GM12891 (cell line): ENCODE data around the gene APOC1.
"Not testable (repeated sequence)": the region's sequence is repeated elsewhere in the genome, so short reads cannot be mapped to it uniquely, and the experiment has no call there.

Experiments
- DNase-seq: peaks from one replicate; pipeline ENCODE4 v3.0.0; 2011; ENCODE audit warnings: low spot score; ENCODE audit not compliant: insufficient read length
- FAIRE-seq: peaks from 2 replicates; lab custom pipeline; 2011; peaks lifted over from hg19 to GRCh38; lab: Jason Lieb, UNC
- PAX5 ChIP-seq: IDR thresholded peaks from 2 replicates; pipeline ENCODE4 v1.6.1; 2011; ENCODE audit warnings: low read length, moderate library complexity, mild to moderate bottlenecking; ENCODE audit not compliant: insufficient read depth, severe bottlenecking
- POLR2A ChIP-seq: IDR thresholded peaks from 2 replicates; pipeline ENCODE4 v1.6.1; 2011; ENCODE audit warnings: low read depth, low read length, control low read depth
- POLR2AphosphoS5 ChIP-seq: IDR thresholded peaks from 2 replicates; pipeline ENCODE4 v1.6.1; 2011; ENCODE audit warnings: low read depth, low read length, control low read depth
- POU2F2 ChIP-seq: IDR thresholded peaks from 2 replicates; pipeline ENCODE4 v1.6.1; 2011; ENCODE audit warnings: low read depth, mild to moderate bottlenecking, control low read depth, low read length, moderate library complexity
- SPI1 ChIP-seq: IDR thresholded peaks from 2 replicates; pipeline ENCODE4 v1.6.1; 2011; ENCODE audit warnings: low read depth, low read length, control low read depth
- TAF1 ChIP-seq: IDR thresholded peaks from 2 replicates; pipeline ENCODE4 v1.6.1; 2011; ENCODE audit warnings: low read depth, low read length, control low read depth

The APOC1 gene

DNA sequence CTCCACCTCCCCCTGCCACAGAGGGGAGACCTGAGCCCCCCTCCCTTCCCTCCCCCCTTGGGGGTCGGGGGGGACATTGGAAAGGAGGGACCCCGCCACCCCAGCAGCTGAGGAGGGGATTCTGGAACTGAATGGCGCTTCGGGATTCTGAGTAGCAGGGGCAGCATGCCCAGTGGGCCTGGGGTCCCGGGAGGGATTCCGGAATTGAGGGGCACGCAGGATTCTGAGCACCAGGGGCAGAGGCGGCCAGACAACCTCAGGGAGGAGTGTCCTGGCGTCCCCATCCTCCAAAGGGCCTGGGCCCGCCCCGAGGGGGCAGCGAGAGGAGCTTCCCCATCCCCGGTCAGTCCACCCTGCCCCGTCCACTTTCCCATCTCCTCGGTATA is 11.2 kb upstream of the APOC1 start:
- TF ChIP-seq TAF1 = no peak
- TF ChIP-seq PAX5 = no peak
- TF ChIP-seq SPI1 = no peak
- TF ChIP-seq POU2F2 = no peak
- no peak for TF ChIP-seq POLR2A
- no peak for TF ChIP-seq POLR2AphosphoS5
- FAIRE-seq (no peak), DNase-seq (no peak)

DNA sequence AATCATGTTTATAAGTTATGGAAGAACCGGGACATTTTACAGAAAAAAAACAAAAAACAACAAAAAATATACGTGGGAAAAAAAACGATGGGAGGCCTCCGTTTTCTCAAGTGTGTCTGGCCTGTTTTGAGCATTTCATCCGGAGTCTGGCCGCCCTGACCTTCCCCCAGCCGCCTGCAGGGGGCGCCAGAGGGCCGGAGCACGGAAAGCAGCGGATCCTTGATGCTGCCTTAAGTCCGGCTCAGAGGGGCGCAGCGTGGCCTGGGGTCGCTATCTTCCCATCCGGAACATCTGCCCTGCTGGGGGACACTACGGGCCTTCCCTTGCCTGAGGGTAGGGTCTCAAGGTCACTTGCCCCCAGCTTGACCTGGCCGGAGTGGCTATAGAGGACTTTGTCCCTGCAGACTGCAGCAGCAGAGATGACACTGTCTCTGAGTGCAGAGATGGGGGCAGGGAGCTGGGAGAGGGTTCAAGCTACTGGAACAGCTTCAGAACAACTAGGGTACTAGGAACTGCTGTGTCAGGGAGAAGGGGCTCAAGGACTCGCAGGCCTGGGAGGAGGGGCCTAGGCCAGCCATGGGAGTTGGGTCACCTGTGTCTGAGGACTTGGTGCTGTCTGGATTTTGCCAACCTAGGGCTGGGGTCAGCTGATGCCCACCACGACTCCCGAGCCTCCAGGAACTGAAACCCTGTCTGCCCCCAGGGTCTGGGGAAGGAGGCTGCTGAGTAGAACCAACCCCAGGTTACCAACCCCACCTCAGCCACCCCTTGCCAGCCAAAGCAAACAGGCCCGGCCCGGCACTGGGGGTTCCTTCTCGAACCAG is 10.6 kb upstream of the APOC1 start:
- DNase-seq (peak; percentile 77), FAIRE-seq (no peak)
- TF ChIP-seq SPI1 (no peak), PAX5 (no peak), POLR2A (peak; percentile 39; the same call in 1 of the 2 replicates), POLR2AphosphoS5 (peak; percentile 56), TAF1 (no peak), POU2F2 (peak; percentile 29; the same call in 1 of the 2 replicates)

DNA sequence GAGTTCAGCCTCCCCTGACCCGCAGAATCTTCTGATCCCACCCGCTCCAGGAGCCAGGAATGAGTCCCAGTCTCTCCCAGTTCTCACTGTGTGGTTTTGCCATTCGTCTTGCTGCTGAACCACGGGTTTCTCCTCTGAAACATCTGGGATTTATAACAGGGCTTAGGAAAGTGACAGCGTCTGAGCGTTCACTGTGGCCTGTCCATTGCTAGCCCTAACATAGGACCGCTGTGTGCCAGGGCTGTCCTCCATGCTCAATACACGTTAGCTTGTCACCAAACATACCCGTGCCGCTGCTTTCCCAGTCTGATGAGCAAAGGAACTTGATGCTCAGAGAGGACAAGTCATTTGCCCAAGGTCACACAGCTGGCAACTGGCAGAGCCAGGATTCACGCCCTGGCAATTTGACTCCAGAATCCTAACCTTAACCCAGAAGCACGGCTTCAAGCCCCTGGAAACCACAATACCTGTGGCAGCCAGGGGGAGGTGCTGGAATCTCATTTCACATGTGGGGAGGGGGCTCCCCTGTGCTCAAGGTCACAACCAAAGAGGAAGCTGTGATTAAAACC is 9.9 kb upstream of the APOC1 start:
- TF ChIP-seq POLR2A (peak; percentile 63; the same call in 1 of the 2 replicates), POLR2AphosphoS5 (no peak)
- DNase-seq = no peak
- FAIRE-seq = no peak

DNA sequence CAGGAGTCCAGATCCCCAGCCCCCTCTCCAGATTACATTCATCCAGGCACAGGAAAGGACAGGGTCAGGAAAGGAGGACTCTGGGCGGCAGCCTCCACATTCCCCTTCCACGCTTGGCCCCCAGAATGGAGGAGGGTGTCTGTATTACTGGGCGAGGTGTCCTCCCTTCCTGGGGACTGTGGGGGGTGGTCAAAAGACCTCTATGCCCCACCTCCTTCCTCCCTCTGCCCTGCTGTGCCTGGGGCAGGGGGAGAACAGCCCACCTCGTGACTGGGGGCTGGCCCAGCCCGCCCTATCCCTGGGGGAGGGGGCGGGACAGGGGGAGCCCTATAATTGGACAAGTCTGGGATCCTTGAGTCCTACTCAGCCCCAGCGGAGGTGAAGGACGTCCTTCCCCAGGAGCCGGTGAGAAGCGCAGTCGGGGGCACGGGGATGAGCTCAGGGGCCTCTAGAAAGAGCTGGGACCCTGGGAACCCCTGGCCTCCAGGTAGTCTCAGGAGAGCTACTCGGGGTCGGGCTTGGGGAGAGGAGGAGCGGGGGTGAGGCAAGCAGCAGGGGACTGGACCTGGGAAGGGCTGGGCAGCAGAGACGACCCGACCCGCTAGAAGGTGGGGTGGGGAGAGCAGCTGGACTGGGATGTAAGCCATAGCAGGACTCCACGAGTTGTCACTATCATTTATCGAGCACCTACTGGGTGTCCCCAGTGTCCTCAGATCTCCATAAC is 8.8 kb upstream of the APOC1 start, which contains the start of gene APOE:
Gene APOE (plus strand): TSS at position 360 of the 724 bp plus-strand sequence. CDS start 829 bp downstream, outside the sequence.
- no peak for DNase-seq
- TF ChIP-seq POLR2A = no peak; the same call in 1 of the 2 replicates
- TF ChIP-seq POLR2AphosphoS5 = no peak
- TF ChIP-seq TAF1 = no peak
- TF ChIP-seq PAX5 = no peak
- TF ChIP-seq SPI1 = no peak
- no peak for TF ChIP-seq POU2F2
- FAIRE-seq = no peak

DNA sequence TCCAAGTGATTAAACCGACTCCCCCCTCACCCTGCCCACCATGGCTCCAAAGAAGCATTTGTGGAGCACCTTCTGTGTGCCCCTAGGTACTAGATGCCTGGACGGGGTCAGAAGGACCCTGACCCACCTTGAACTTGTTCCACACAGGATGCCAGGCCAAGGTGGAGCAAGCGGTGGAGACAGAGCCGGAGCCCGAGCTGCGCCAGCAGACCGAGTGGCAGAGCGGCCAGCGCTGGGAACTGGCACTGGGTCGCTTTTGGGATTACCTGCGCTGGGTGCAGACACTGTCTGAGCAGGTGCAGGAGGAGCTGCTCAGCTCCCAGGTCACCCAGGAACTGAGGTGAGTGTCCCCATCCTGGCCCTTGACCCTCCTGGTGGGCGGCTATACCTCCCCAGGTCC is 6.8 kb upstream of the APOC1 start:
- DNase-seq (no peak), FAIRE-seq (no peak)

DNA sequence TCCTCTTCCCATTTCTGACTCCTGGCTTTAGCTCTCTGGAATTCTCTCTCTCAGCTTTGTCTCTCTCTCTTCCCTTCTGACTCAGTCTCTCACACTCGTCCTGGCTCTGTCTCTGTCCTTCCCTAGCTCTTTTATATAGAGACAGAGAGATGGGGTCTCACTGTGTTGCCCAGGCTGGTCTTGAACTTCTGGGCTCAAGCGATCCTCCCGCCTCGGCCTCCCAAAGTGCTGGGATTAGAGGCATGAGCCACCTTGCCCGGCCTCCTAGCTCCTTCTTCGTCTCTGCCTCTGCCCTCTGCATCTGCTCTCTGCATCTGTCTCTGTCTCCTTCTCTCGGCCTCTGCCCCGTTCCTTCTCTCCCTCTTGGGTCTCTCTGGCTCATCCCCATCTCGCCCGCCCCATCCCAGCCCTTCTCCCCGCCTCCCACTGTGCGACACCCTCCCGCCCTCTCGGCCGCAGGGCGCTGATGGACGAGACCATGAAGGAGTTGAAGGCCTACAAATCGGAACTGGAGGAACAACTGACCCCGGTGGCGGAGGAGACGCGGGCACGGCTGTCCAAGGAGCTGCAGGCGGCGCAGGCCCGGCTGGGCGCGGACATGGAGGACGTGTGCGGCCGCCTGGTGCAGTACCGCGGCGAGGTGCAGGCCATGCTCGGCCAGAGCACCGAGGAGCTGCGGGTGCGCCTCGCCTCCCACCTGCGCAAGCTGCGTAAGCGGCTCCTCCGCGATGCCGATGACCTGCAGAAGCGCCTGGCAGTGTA is 6.2 kb upstream of the APOC1 start:
- TF ChIP-seq SPI1 (no peak), POLR2AphosphoS5 (no peak), POLR2A (no peak), PAX5 (no peak), TAF1 (no peak), POU2F2 (no peak)
- FAIRE-seq (no peak), DNase-seq (no peak)

More for the DNA sequence above, 6.8 kb upstream of the APOC1 start:
- TF ChIP-seq POLR2A (no peak), TAF1 (no peak), POLR2AphosphoS5 (no peak), PAX5 (no peak), POU2F2 (no peak), SPI1 (no peak)

DNA sequence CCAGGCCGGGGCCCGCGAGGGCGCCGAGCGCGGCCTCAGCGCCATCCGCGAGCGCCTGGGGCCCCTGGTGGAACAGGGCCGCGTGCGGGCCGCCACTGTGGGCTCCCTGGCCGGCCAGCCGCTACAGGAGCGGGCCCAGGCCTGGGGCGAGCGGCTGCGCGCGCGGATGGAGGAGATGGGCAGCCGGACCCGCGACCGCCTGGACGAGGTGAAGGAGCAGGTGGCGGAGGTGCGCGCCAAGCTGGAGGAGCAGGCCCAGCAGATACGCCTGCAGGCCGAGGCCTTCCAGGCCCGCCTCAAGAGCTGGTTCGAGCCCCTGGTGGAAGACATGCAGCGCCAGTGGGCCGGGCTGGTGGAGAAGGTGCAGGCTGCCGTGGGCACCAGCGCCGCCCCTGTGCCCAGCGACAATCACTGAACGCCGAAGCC is 5.6 kb upstream of the APOC1 start:
- no peak for DNase-seq
- TF ChIP-seq TAF1 (no peak), PAX5 (no peak), POU2F2 (no peak), POLR2A (no peak), SPI1 (no peak), POLR2AphosphoS5 (no peak)
- FAIRE-seq = no peak

DNA sequence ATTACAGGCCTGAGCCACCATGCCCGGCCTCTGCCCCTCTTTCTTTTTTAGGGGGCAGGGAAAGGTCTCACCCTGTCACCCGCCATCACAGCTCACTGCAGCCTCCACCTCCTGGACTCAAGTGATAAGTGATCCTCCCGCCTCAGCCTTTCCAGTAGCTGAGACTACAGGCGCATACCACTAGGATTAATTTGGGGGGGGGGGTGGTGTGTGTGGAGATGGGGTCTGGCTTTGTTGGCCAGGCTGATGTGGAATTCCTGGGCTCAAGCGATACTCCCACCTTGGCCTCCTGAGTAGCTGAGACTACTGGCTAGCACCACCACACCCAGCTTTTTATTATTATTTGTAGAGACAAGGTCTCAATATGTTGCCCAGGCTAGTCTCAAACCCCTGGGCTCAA is 4.6 kb upstream of the APOC1 start:
- FAIRE-seq (no peak), DNase-seq (no peak)
- TF ChIP-seq POLR2AphosphoS5 (no peak), TAF1 (no peak), SPI1 (no peak), POU2F2 (no peak), POLR2A (no peak), PAX5 (no peak)

DNA sequence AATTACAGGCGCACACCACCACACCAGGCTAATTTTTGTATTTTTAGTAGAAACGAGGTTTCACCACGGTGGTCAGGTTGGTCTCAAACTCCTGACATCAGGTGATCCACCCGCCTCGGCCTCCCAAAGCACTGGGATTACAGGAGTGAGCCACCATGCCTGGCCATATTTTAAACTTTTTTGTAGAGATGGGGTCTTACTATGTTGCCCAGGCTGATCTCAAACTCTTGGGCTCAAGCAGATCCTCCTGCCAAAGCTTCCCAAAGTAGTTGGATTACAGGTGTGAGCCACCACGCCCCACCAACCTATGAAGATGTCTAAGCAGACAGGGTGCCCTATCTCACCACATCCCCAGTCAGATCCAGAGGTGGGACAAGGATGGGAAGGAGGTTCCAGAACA is 2.5 kb upstream of the APOC1 start:
- FAIRE-seq, DNase-seq: not testable (repeated sequence)

DNA sequence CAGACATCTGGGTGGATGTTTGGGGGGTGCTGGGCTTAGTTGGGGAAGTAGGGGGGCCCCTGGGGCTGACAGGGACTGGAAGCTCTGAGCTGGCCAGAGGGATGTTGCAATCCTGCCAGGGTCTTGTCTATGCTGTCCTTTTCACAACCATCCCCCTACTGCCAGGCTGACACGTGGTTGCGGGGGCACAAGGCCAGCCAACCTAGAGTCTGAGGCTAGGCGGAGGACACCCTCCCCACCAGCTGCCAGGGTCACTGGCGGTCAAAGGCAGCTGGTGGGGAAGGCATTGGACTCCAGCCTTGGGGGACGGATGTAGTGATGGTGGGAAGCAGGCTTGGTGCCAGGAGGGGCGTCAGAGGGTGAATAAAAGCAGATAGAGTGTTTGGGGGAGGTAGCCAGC is 1.6 kb upstream of the APOC1 start:
- TF ChIP-seq SPI1 (no peak), POU2F2 (no peak), POLR2AphosphoS5 (no peak), POLR2A (no peak)
- DNase-seq (no peak), FAIRE-seq (no peak)

DNA sequence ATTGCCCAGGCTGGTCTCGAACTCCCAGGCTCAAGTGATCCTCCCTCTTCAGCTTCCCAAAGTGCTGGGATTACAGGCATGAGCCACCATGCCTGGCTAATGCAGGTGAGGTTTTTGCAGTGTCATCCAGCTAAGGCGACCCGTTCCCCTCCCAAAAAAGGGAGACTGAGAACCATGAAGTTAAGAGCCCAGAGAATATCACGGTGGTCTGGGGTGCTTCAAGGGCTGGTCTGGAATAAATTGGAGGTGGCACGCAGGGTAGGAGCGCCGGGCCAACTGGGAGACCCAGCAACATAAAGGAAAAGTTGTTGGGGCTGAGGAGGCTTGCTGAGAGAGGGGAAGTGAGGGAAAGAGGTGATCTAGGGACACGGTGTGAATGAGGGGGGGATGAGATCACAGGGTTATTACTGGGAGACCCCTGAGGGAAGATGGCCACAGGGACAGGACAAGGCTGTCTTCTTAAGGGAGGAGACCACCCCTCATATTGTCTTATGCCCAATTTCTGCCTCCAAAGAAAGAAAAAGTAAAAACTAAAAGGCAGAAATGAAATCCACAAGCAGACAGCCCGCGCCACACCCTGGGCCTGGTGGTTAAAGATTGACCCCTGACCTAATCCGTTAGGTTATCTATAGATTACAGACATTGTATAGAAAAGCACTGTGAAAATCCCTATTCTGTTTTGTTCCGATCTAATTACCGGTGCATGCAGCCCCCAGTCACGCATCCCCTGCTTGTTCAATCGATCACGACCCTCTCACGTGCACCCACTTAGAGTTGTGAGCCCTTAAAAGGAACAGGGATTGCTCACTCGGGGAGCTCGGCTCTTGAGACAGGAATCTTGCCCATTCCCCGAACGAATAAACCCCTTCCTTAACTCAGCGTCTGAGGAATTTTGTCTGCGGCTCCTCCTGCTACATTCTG is 636 bp upstream of the APOC1 start:
- FAIRE-seq = not testable (repeated sequence)

More for the DNA sequence above, 636 bp upstream of the APOC1 start:
- not testable (repeated sequence) for DNase-seq
